Endothelial cell of umbilical vein (primary cell): ENCODE measurements around the gene PRSS53. TPM values are rescaled to one million over a fixed set of nuclear protein-coding genes. Genes with fewer than 3 reads are reported as not detected.

Source experiments
- BruUV-seq: library from RNA; stranded (reverse); fragments of 400-500 nt; replicated peaks from 2 replicates; lab custom pipeline; 2021; lab: Mats Ljungman, UMichigan
- CTCF ChIA-PET: fragments of 300-600, 350-600 bp; sonication (Branson Sonifier 250); formaldehyde crosslinking; loops from one replicate; lab custom pipeline; 2021; ENCODE audit warnings: antibody characterized with exemption, inconsistent platforms; lab: Charles Lee
- POLR2A ChIA-PET: fragments of 300-600, 350-600 bp; sonication (Branson Sonifier 250); formaldehyde crosslinking; loops from one replicate; lab custom pipeline; 2021; ENCODE audit warnings: antibody characterized with exemption, inconsistent platforms; lab: Charles Lee
- DNase-seq: peaks from one replicate; pipeline ENCODE4 v3.0.0-alpha.2; 2011; ENCODE audit warnings: low read depth, low spot score
- FAIRE-seq: peaks from 2 replicates; lab custom pipeline; 2011; peaks lifted over from hg19 to GRCh38; lab: Jason Lieb, UNC
- H2AFZ ChIP-seq: 2 replicates; pipeline ENCODE4 v1.6.0; 2012; ENCODE audit warnings: low read depth, low read length, control low read depth, inconsistent platforms
- H3K27ac ChIP-seq: 2 replicates; pipeline ENCODE4 v1.5.1; 2011; ENCODE audit warnings: low read depth, mild to moderate bottlenecking, control low read depth, low read length, moderate library complexity; ENCODE audit not compliant: insufficient read depth
- H3K27me3 ChIP-seq, 2 experiments: 2 replicates each; pipeline versions ENCODE4 v1.6.0 to v1.6.1; 2011; ENCODE audit warnings: low read length in 2 of 2, mixed read lengths in 1 of 2; ENCODE audit not compliant: control insufficient read depth in 2 of 2, insufficient read depth in 2 of 2
- H3K36me3 ChIP-seq, 2 experiments: 2 replicates in 1 of 2; 3 replicates in 1 of 2; pipeline ENCODE4 v1.5.1; 2011; ENCODE audit warnings: low read length in 2 of 2, mild to moderate bottlenecking in 1 of 2, moderate library complexity in 1 of 2; ENCODE audit not compliant: control insufficient read depth in 2 of 2, insufficient read depth in 2 of 2; ENCODE audit errors: extremely low read depth in 1 of 2
- H3K4me1 ChIP-seq: 3 replicates; pipeline ENCODE4 v1.5.1; 2011; ENCODE audit warnings: mild to moderate bottlenecking, low read length; ENCODE audit not compliant: control insufficient read depth, insufficient read depth; ENCODE audit errors: extremely low read depth
- H3K4me2 ChIP-seq: 2 replicates; pipeline ENCODE4 v1.6.1; 2011; ENCODE audit warnings: low read length, control low read depth, mixed read lengths; ENCODE audit not compliant: insufficient read depth
- H3K4me3 ChIP-seq, 3 experiments: fragments of 200-600 bp in 1 of 3; sonication (generic), shearing (Covaris generic) in 1 of 3; replicated peaks in 1 of 3; 2 replicates each; pipeline ENCODE4 v1.5.1; 2011 to 2016; ENCODE audit warnings: control low read depth in 3 of 3, low read length in 3 of 3, mild to moderate bottlenecking in 2 of 3, inconsistent platforms in 1 of 3, low read depth in 1 of 3, moderate library complexity in 1 of 3; ENCODE audit not compliant: insufficient read depth in 1 of 3
- H3K79me2 ChIP-seq: 2 replicates; pipeline ENCODE4 v1.6.0; 2012; ENCODE audit warnings: low read length, inconsistent platforms; ENCODE audit not compliant: control insufficient read depth, insufficient read depth
- H3K9ac ChIP-seq: replicated peaks from 2 replicates; pipeline ENCODE3; 2011; ENCODE audit warnings: low read length, control low read depth; ENCODE audit not compliant: insufficient read depth; ENCODE audit errors: extremely low read depth
- H3K9me1 ChIP-seq: replicated peaks from 3 replicates; pipeline ENCODE4 v1.6.0; 2011; ENCODE audit warnings: mild to moderate bottlenecking, low read length; ENCODE audit not compliant: control insufficient read depth, insufficient read depth; ENCODE audit errors: extremely low read depth
- H3K9me3 ChIP-seq: replicated peaks from 2 replicates; pipeline ENCODE4 v1.5.1; 2012; ENCODE audit warnings: low read length, inconsistent platforms; ENCODE audit not compliant: control insufficient read depth, insufficient read depth
- H4K20me1 ChIP-seq: replicated peaks from 2 replicates; pipeline ENCODE3; 2011; ENCODE audit warnings: mild to moderate bottlenecking, low read length; ENCODE audit not compliant: control insufficient read depth, insufficient read depth; ENCODE audit errors: extremely low read depth
- EZH2 ChIP-seq: IDR thresholded peaks from 2 replicates; pipeline ENCODE4 v1.6.1; 2012; ENCODE audit warnings: borderline replicate concordance, low read depth, mild to moderate bottlenecking, moderate library complexity, low read length, inconsistent platforms; ENCODE audit not compliant: severe bottlenecking
- FOS ChIP-seq: IDR thresholded peaks from 2 replicates; pipeline ENCODE4 v1.6.1; 2011; ENCODE audit warnings: mild to moderate bottlenecking, low read length, moderate library complexity, borderline replicate concordance; ENCODE audit not compliant: insufficient read depth
- GATA2 ChIP-seq: IDR thresholded peaks from 2 replicates; pipeline ENCODE4 v1.7.0; 2011; ENCODE audit warnings: low read depth, mild to moderate bottlenecking, moderate library complexity, mixed read lengths, low read length; ENCODE audit not compliant: insufficient read length, insufficient read depth
- JUN ChIP-seq: IDR thresholded peaks from 2 replicates; pipeline ENCODE4 v1.6.1; 2011; ENCODE audit warnings: borderline replicate concordance, low read depth; ENCODE audit not compliant: insufficient read length, insufficient read depth
- MYC ChIP-seq: IDR thresholded peaks from one replicate; pipeline ENCODE4 v1.6.1; 2011; ENCODE audit warnings: mild to moderate bottlenecking, low read depth, low read length
- POLR2A ChIP-seq: IDR thresholded peaks from 2 replicates; pipeline ENCODE4 v1.6.1; 2012; ENCODE audit warnings: low read depth, mild to moderate bottlenecking, control low read depth, low read length
- POLR2AphosphoS5 ChIP-seq: IDR thresholded peaks from 2 replicates; pipeline ENCODE4 v1.6.1; 2012; ENCODE audit warnings: low read depth, mild to moderate bottlenecking, control low read depth, low read length, moderate library complexity; ENCODE audit not compliant: insufficient read depth
- dilution Hi-C: fragments of 300-500 bp; cut with MboI; formaldehyde crosslinking; loops from one replicate; pipeline ENCODE4 v1.15.0; 2019; ENCODE audit warnings: low sequenced_read_pairs; ENCODE audit not compliant: extremely low pct_ligation_motif_present
- intact Hi-C: fragments of 100-400 bp; cut with micrococcal nuclease; formaldehyde crosslinking; loops from one replicate; pipeline ENCODE4 v1.10.0; 2022
- polyA plus RNA-seq, 4 experiments: library from polyadenylated mRNA; depleted of rRNA in 3 of 4; stranded (reverse) in 3 of 4; unstranded in 1 of 4; fragments of >200 nt; gene quantifications; 2 replicates each; pipeline versions ENCODE4 v1.2.1 to v1.2.3, GENCODE V29; 2011 to 2012; ENCODE audit warnings: missing spikeins in 1 of 4
- total RNA-seq: library from RNA; stranded (reverse); gene quantifications from 2 replicates; pipeline ENCODE4 v1.2.3, GENCODE V29; 2021
- TF ChIP-seq, protein P1 (sequence below): IDR thresholded peaks from 2 replicates; pipeline ENCODE4 v1.6.1; 2011; ENCODE audit not compliant: insufficient read depth, insufficient read length
- TF ChIP-seq, protein P2 (sequence below), 2 donors: IDR thresholded peaks; 1 replicate in 1 of 2; 2 replicates in 1 of 2; pipeline ENCODE4 v1.5.1; 2011; ENCODE audit warnings: low read length in 2 of 2, mild to moderate bottlenecking in 2 of 2, moderate library complexity in 2 of 2, control low read depth in 1 of 2, inconsistent platforms in 1 of 2, low read depth in 1 of 2; ENCODE audit not compliant: insufficient read depth in 1 of 2; ENCODE audit errors: extremely low read depth in 1 of 2

The PRSS53 gene
- total and polyA plus RNA-seq, 2 donors (not counting 3 experiments of a cell fraction or from before 2014, with no cell fraction given) = 2.8 to 3.5 TPM

DNA sequence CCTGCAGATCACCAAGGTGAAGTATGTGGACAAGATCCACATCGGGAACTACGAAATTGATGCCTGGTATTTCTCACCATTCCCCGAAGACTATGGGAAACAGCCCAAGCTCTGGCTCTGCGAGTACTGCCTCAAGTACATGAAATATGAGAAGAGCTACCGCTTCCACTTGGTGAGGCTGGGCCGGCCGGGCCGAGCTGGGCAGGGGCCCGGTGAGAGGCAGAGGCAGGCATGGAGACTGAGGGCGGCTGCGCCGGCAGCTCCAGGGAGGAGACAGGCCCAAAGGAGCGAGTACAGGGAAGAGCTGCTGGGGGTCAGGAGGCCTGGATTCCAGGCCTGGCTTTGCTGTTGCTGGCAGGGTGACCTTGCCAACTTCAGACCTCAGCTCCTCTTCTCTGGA lies 38.4 kb upstream of the PRSS53 start:
- H3K27ac ChIP-seq = no peak overlapping the region
- CTCF ChIA-PET = interaction anchor here (1.5 kb wide), 1 partner anchor 15 kb away, joined by 7 read pairs; no protein-coding TSS in a partner anchor
- H3K9me1 ChIP-seq = no peaks in the 10 kb centered on the region
- peaks cover 0 to 11% of the 10 kb centered on the region in 2 experiments for H3K36me3 ChIP-seq
- no peaks in the 10 kb centered on the region for H3K27me3 ChIP-seq
- TF ChIP-seq, protein P1, sequence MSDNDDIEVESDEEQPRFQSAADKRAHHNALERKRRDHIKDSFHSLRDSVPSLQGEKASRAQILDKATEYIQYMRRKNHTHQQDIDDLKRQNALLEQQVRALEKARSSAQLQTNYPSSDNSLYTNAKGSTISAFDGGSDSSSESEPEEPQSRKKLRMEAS = no peak
- TF ChIP-seq GATA2 (no peak), POLR2A (no peak)
- TF ChIP-seq, protein P2, sequence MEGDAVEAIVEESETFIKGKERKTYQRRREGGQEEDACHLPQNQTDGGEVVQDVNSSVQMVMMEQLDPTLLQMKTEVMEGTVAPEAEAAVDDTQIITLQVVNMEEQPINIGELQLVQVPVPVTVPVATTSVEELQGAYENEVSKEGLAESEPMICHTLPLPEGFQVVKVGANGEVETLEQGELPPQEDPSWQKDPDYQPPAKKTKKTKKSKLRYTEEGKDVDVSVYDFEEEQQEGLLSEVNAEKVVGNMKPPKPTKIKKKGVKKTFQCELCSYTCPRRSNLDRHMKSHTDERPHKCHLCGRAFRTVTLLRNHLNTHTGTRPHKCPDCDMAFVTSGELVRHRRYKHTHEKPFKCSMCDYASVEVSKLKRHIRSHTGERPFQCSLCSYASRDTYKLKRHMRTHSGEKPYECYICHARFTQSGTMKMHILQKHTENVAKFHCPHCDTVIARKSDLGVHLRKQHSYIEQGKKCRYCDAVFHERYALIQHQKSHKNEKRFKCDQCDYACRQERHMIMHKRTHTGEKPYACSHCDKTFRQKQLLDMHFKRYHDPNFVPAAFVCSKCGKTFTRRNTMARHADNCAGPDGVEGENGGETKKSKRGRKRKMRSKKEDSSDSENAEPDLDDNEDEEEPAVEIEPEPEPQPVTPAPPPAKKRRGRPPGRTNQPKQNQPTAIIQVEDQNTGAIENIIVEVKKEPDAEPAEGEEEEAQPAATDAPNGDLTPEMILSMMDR (IDR thresholded peaks at IDR 0.05; ENCODE audit: extremely low read depth in 1 of 2, insufficient read depth in 1 of 2, low read depth in 1 of 2, low read length in 2 of 2) = no peak
- H3K4me3 ChIP-seq = no peak overlapping the region
- dilution Hi-C loops (no loop called here), intact Hi-C loops (no loop called here)
- BruUV-seq = no TSS peak
- DNase-seq = no peak
- no peaks in the 10 kb centered on the region for H4K20me1 ChIP-seq
- H3K4me1 ChIP-seq = no peaks in the 10 kb centered on the region
- POLR2A ChIA-PET = no interaction called here
- no peak overlapping the region for H3K9ac ChIP-seq
- H3K79me2 ChIP-seq = no peaks in the 10 kb centered on the region
- H2AFZ ChIP-seq = no peak overlapping the region
- no peaks in the 10 kb centered on the region for H3K9me3 ChIP-seq
- no peak overlapping the region for H3K4me2 ChIP-seq
- no peak for FAIRE-seq

DNA sequence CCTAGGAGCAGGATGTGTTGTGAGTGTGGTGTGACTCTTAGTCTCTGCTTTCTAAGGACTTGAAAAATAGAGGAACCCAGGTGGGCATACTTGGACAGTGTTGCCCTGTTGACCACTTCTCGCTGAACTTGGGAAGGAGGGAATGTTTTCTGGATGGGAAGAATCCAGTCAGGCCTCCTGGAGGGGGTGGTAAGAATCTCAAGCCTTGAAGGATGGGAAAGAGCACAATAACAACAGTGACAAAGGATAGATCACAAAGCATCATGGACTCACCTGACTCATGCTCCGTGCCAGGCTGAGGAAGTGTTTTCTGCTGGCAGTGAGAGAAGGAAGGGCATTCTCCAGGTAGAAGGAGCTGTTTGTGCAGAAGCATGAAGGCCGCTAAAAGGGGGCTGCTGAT lies 37.1 kb upstream of the PRSS53 start:
- POLR2A ChIA-PET = no interaction called here
- DNase-seq (no peak), FAIRE-seq (no peak)
- Histone ChIP-seq H3K4me3 (no peak overlapping the region), H3K79me2 (no peaks in the 10 kb centered on the region), H3K9me3 (no peaks in the 10 kb centered on the region), H3K27me3 (no peaks in the 10 kb centered on the region), H2AFZ (no peak overlapping the region), H3K4me1 (no peaks in the 10 kb centered on the region), H4K20me1 (no peaks in the 10 kb centered on the region), H3K27ac (no peak overlapping the region), H3K9ac (no peak overlapping the region), H3K9me1 (no peaks in the 10 kb centered on the region), H3K36me3 (peaks cover 0 to 13% of the 10 kb centered on the region in 2 experiments), H3K4me2 (no peak overlapping the region)
- dilution Hi-C loops = no loop called here
- CTCF ChIA-PET = interaction anchor here (1.5 kb wide), 1 partner anchor 16 kb away, joined by 7 read pairs; no protein-coding TSS in a partner anchor
- no TSS peak for BruUV-seq
- intact Hi-C loops = no loop called here
- TF ChIP-seq FOS = no peak
- no peak for TF ChIP-seq EZH2
- no peak for TF ChIP-seq POLR2AphosphoS5
- no peak for TF ChIP-seq POLR2A
- no peak for TF ChIP-seq MYC
- TF ChIP-seq, protein P1 = no peak
- TF ChIP-seq, protein P2 (IDR thresholded peaks at IDR 0.05; ENCODE audit: extremely low read depth in 1 of 2, insufficient read depth in 1 of 2, low read depth in 1 of 2, low read length in 2 of 2) = no peak
- no peak for TF ChIP-seq GATA2
- TF ChIP-seq JUN = no peak
